ENCODE measurements around the gene RPS8.
A peak's percentile ranks its signal among the peaks of the same experiment; 100 is the strongest.

RPS8 gene

DNA sequence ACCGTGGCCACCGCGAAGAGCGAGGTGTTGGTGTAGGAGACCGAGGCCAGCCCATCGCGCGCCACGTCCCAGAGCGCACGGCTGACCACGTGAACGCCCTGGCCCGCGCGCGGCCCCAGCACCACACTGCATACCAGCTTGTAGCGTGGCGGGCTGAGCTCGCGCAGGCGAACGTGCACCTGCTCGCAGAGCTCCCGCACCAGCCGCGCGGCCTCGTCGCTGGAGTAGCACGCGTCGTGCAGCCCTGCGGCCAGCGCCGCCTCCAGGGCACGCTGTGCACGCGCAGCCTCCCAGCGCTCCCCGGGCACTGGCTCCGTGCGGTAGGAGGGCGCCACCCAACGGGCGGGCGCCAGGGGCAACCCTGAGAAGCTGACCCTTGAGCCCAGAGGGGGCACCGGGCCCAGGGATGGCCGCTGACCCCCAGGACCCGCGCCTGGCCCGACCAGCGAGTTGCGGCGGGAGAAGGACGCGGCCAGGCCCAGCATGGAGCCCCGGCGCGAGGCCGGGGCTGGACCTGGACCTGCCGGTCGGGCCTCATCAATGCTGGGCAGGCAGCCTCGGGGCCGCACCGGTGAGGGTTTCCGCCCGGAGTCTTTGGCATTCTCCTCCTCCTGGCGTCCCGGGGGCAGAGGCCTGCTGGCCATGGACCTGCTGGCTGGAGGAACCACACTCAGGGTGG is 30.8 kb downstream of the RPS8 start:
- no peak overlapping the region for H3K4me3 ChIP-seq (ENCODE audit: low read depth, low read length)
- ChIA-PET POLR2A (interaction anchor here (4.9 kb wide), 1 partner anchor 12 kb away, joined by 63 read pairs; no protein-coding TSS in a partner anchor), CTCF (interaction anchor here (0.6 to 1.0 kb wide), 2 partner anchors 8 to 25 kb away, joined by 3 read pairs; no protein-coding TSS in a partner anchor)
- TF ChIP-seq, protein P1, sequence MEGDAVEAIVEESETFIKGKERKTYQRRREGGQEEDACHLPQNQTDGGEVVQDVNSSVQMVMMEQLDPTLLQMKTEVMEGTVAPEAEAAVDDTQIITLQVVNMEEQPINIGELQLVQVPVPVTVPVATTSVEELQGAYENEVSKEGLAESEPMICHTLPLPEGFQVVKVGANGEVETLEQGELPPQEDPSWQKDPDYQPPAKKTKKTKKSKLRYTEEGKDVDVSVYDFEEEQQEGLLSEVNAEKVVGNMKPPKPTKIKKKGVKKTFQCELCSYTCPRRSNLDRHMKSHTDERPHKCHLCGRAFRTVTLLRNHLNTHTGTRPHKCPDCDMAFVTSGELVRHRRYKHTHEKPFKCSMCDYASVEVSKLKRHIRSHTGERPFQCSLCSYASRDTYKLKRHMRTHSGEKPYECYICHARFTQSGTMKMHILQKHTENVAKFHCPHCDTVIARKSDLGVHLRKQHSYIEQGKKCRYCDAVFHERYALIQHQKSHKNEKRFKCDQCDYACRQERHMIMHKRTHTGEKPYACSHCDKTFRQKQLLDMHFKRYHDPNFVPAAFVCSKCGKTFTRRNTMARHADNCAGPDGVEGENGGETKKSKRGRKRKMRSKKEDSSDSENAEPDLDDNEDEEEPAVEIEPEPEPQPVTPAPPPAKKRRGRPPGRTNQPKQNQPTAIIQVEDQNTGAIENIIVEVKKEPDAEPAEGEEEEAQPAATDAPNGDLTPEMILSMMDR (IDR thresholded peaks at IDR 0.05; ENCODE audit: insufficient read depth, low read length, missing control alignments), result no peak
- no peak for DNase-seq (ENCODE audit: low read depth, low spot score)

DNA sequence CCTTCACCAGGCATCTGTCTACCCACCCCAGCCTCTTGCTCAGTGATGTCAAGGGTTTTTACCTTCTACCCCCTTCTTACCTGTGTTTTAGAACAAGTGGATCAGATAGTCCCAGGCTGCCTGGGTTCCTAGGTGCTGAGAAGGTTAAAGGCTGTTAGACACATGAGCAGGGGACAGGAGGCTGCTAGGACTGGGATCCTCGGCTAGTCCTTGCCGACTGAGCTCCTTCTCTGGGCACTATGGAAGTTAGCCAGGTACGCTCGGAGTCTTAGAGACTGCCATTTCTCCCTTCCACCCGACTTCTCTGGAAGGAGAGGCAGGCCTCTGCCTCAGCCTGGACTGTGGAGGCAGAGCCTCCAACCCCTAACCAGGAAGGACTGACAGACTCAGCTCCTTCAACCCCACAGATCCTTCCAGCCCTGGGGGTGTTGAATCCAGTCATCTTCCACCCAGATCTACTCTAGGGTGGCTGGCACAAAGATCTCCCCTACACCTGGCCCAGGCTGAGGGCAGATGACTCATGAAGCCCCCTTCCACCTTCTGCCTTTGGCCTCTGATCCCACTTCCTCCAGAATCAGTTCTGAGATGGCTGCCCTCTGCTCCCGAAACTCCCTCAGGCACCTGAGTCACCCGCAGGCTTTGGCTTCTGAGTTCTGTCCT is 31.5 kb downstream of the RPS8 start, which contains the start of gene DYNLT4:
TSS of gene DYNLT4 (minus strand) at position 648 of the 660 bp plus-strand sequence. CDS start 683 bp downstream, outside the sequence.
- POLR2A ChIA-PET, result interaction anchor here (1.1 to 4.9 kb wide), 4 partner anchors 12 to 76 kb away, joined by 4 to 63 read pairs (median 10); partner anchors contain the start of gene RPS8
- DNase-seq (ENCODE audit: low read depth, low spot score), result no peak
- CTCF ChIA-PET, result interaction anchor here (1.0 to 1.6 kb wide), 2 partner anchors 9 to 13 kb away, joined by 3 to 5 read pairs; no protein-coding TSS in a partner anchor
- H3K4me3 ChIP-seq (ENCODE audit: low read depth, low read length), result peak within 1 kb of the TSS; percentile 33
- TF ChIP-seq, protein P1 (IDR thresholded peaks at IDR 0.05; ENCODE audit: insufficient read depth, low read length, missing control alignments), result no peak

DNA sequence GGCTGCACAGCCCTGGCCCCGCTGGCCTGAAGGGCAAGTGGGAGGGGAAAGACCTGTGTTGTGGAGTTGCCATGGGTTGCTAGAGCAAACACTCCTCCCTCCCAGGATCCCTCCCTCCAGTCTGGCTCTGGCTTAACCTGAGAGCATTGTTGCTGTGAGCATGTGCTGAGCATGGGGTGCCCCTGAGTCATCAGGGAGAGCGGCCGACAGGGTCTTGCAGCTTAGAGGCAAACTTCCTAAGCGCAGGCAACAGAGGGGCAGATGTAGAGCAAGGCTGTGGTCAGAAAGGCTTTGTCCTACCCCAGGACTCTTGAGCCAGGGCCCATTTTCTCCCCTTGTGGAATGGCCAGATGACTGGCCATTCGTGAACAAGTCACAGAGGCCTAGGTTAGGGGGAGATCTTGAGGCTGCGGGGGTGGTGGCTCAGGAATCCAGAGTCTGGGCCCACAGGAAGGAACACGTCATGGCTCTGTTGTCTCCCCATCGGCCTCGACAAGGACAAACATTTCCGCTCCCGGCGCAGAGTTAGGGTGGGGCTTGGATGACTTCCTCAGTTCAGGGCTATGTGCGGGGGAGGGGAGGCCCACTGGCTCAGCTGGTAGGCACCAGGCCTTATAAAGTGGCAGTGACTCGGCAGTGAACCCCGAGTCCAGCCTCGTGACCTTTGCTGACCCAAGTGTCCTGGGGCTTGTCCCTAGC is 32.2 kb downstream of the RPS8 start:
- ChIA-PET POLR2A (interaction anchor here (0.7 to 4.9 kb wide), 10 partner anchors 7 to 838 kb away, joined by 3 to 69 read pairs (median 4); partner anchors contain the start of genes DPH2, PLK3, PRDX1 and RPS8), CTCF (interaction anchor here (0.6 to 3.0 kb wide), 6 partner anchors 8 to 76 kb away, joined by 3 to 32 read pairs (median 6); partner anchors contain the start of genes PLK3 and RNU5D-1)
- peak overlapping the region; percentile 33; the same call in 1 of the 2 replicates for H3K4me3 ChIP-seq (ENCODE audit: low read depth, low read length)
- TF ChIP-seq, protein P1 (IDR thresholded peaks at IDR 0.05; ENCODE audit: insufficient read depth, low read length, missing control alignments), result no peak
- peak; percentile 98 for DNase-seq (ENCODE audit: low read depth, low spot score)

DNA sequence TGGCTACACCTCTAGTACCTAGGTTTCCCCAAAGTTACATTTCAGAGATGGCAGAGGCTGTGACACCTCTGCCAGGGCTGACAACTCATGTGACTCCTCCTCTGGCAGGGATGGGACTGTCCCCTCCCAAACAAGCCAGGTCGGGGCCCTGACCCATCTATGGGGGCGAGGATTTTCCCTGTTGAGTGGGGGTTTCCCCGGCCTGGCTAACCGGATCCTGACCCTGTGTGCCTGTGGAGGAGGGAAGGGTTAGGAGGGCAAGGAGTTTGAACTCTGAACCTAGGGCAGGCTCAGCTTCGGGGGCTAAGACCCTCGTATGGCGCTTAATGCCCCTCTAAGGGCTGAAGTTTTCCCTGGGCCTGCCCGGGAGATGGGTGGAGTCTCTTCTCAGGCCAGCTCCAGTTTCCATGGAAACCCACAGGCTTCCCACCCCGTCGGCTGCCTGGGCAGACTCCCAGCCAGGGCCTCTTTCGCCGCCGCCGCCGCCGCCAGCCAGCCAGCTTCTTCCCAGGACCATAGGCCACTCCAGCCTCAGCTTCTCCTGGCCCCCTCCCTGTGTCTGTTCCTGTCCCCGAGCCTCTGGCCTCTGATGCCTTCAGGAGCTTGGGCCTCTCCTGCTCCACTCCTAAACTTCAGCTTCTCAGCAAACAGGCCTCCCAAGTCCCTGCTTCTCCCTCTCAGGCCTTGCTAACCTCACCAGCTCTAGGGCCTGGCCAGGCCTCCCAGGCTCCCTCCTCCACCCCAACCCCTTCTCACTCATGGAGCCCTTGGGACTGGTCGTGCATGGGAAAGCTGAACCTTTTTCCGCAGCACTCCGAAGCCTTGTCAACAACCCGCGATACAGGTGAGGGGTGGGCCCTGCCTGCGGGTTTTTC is 33.0 kb downstream of the RPS8 start, which contains the start of gene BTBD19:
TSS of gene BTBD19 (plus strand) at position 461 of the 875 bp plus-strand sequence. CDS start at position 759, 298 bp downstream.
- POLR2A ChIA-PET, result interaction anchor here (0.7 to 4.9 kb wide), 11 partner anchors 8 to 839 kb away, joined by 3 to 69 read pairs (median 4); partner anchors contain the start of genes DPH2, PLK3, PRDX1 and RPS8
- peak within 1 kb of the TSS; percentile 57 for H3K4me3 ChIP-seq (ENCODE audit: low read depth, low read length)
- TF ChIP-seq, protein P1 (IDR thresholded peaks at IDR 0.05; ENCODE audit: insufficient read depth, low read length, missing control alignments), result no peak
- CTCF ChIA-PET, result interaction anchor here (0.6 to 3.0 kb wide), 11 partner anchors 9 to 206 kb away, joined by 3 to 32 read pairs (median 7); partner anchors contain the start of genes PLK3 and RNU5D-1
- peak; percentile 61 for DNase-seq (ENCODE audit: low read depth, low spot score)

Measured in AG04449 (cell line).